HepG2 (cell line): ENCODE results near the gene FBN3. TPM values are rescaled to one million over a fixed set of nuclear protein-coding genes. Genes with fewer than 3 reads are reported as not detected.

ENCODE experiments used
- ATAC-seq: fragments of 200-7000 bp; cut with Tn5 transposase; 3 replicates; pipeline ENCODE4 v1.9.1; 2020; ENCODE audit warnings: mild to moderate bottlenecking, moderate library complexity
- BruUV-seq: library from RNA; stranded (reverse); fragments of 400-500 nt; replicated peaks from 2 replicates; lab custom pipeline; 2021; lab: Mats Ljungman, UMichigan
- CTCF ChIA-PET: fragments of 300-600 bp; formaldehyde crosslinking; extraction: SDS; loops from one replicate; lab custom pipeline; 2021; ENCODE audit warnings: low total read pairs, inconsistent platforms, low intra/inter-chr PET ratio; lab: Yijun Ruan, JAX
- POLR2A ChIA-PET: fragments of 350-600 bp; sonication (Branson Sonifier 250); formaldehyde crosslinking; loops from one replicate; lab custom pipeline; 2020; ENCODE audit warnings: antibody characterized with exemption, inconsistent platforms; lab: Yijun Ruan, JAX
- DNase-seq: peaks from one replicate; pipeline ENCODE4 v3.0.0-alpha.2; 2015; ENCODE audit warnings: low spot score
- FAIRE-seq: peaks from 3 replicates; lab custom pipeline; 2011; peaks lifted over from hg19 to GRCh38; lab: Jason Lieb, UNC
- H2AFZ ChIP-seq: one replicate; pipeline ENCODE4 v1.6.1; 2011; ENCODE audit warnings: low read length, inconsistent platforms
- H3K27ac ChIP-seq: fragments of 300-600 bp; 3 replicates; pipeline ENCODE4 v1.8.0; 2011; ENCODE audit warnings: mixed run types, mild to moderate bottlenecking, mixed read lengths, low read length, inconsistent platforms; ENCODE audit not compliant: insufficient read depth; ENCODE audit errors: extremely low read length
- H3K27me3 ChIP-seq, 2 experiments: fragments of 200-600 bp in 1 of 2; 2 replicates in 1 of 2; 3 replicates in 1 of 2; pipeline versions ENCODE4 v1.6.0 to v1.8.0; 2011; ENCODE audit warnings: low read length in 2 of 2, mild to moderate bottlenecking in 2 of 2, moderate library complexity in 2 of 2, inconsistent platforms in 1 of 2; ENCODE audit not compliant: insufficient read depth in 2 of 2, control insufficient read depth in 1 of 2
- H3K36me3 ChIP-seq, 2 experiments: fragments of 200-600 bp in 1 of 2; replicated peaks in 1 of 2; 2 replicates in 1 of 2; 3 replicates in 1 of 2; pipeline versions ENCODE4 v1.5.1 to v1.8.0; 2011; ENCODE audit warnings: low read length in 2 of 2, inconsistent platforms in 1 of 2; ENCODE audit not compliant: insufficient read depth in 2 of 2, control insufficient read depth in 1 of 2
- H3K4me1 ChIP-seq: 2 replicates; pipeline ENCODE4 v1.5.1; 2012; ENCODE audit warnings: low read length, inconsistent platforms; ENCODE audit not compliant: insufficient read depth
- H3K4me2 ChIP-seq: 2 replicates; pipeline ENCODE4 v1.6.0; 2011; ENCODE audit warnings: low read depth, low read length, inconsistent platforms
- H3K4me3 ChIP-seq, 3 experiments: fragments of 200-600 bp in 1 of 3; sonication (generic), shearing (Covaris generic) in 1 of 3; replicated peaks in 1 of 3; 2 replicates each; pipeline ENCODE4 v1.5.1; 2011 to 2016; ENCODE audit warnings: low read length in 3 of 3, inconsistent platforms in 2 of 3, low read depth in 2 of 3, mild to moderate bottlenecking in 2 of 3, control low read depth in 1 of 3, mixed read lengths in 1 of 3; ENCODE audit not compliant: insufficient read depth in 1 of 3
- H3K79me2 ChIP-seq: one replicate; pipeline ENCODE4 v1.6.1; 2011; ENCODE audit warnings: low read length, inconsistent platforms; ENCODE audit not compliant: insufficient read depth
- H3K9ac ChIP-seq: 2 replicates; pipeline ENCODE4 v1.6.0; 2011; ENCODE audit warnings: mild to moderate bottlenecking, low read depth, low read length, inconsistent platforms; ENCODE audit not compliant: insufficient read depth
- H3K9me3 ChIP-seq: 2 replicates; pipeline ENCODE4 v1.5.1; 2012; ENCODE audit warnings: mild to moderate bottlenecking, low read length
- H4K20me1 ChIP-seq: 2 replicates; pipeline ENCODE4 v1.6.0; 2011; ENCODE audit warnings: inconsistent platforms, mild to moderate bottlenecking, low read length, moderate library complexity; ENCODE audit not compliant: insufficient read depth
- CEBPZ ChIP-seq: IDR thresholded peaks from 2 replicates; pipeline ENCODE4 v1.6.1; 2012; ENCODE audit warnings: low read length, improper control_type of control experiment
- E2F2 ChIP-seq: sonication (generic); formaldehyde crosslinking; IDR thresholded peaks from 2 replicates; pipeline ENCODE4 v1.4.0; 2020; ENCODE audit warnings: missing genetic modification reagents, borderline replicate concordance
- ELF3 ChIP-seq: IDR thresholded peaks from 2 replicates; pipeline ENCODE4 v1.6.1; 2016; ENCODE audit warnings: missing genetic modification reagents, missing compliant biosample characterization
- ETV5 ChIP-seq: IDR thresholded peaks from 2 replicates; pipeline ENCODE4 v1.6.1; 2018; ENCODE audit warnings: missing biosample characterization, missing genetic modification reagents, inconsistent platforms, borderline replicate concordance
- GATAD2A ChIP-seq: IDR thresholded peaks from 2 replicates; pipeline ENCODE4 v1.6.1; 2016
- GTF2F1 ChIP-seq: fragments of 150-350 bp; IDR thresholded peaks from 2 replicates; pipeline ENCODE4 v1.6.1; 2014; ENCODE audit warnings: low read length
- HNF1A ChIP-seq, 2 experiments: sonication (generic) in 1 of 2; formaldehyde crosslinking in 1 of 2; IDR thresholded peaks; 2 replicates each; pipeline versions ENCODE4 v1.4.0 to v1.6.1; 2016 to 2020; ENCODE audit warnings: borderline replicate concordance in 1 of 2, low read depth in 1 of 2, mild to moderate bottlenecking in 1 of 2, missing genetic modification reagents in 1 of 2
- KDM2A ChIP-seq: sonication (generic); formaldehyde crosslinking; IDR thresholded peaks from 2 replicates; pipeline ENCODE4 v1.4.0; 2020; ENCODE audit warnings: low read depth, missing genetic modification reagents, borderline replicate concordance
- MYC ChIP-seq: sonication (generic); formaldehyde crosslinking; IDR thresholded peaks from 2 replicates; pipeline ENCODE4 v1.9.0; 2021; ENCODE audit warnings: missing genetic modification reagents, borderline replicate concordance
- RFXAP ChIP-seq: sonication (generic); formaldehyde crosslinking; IDR thresholded peaks from 2 replicates; pipeline ENCODE4 v1.4.0; 2020; ENCODE audit warnings: missing genetic modification reagents, borderline replicate concordance
- SMC3 ChIP-seq: IDR thresholded peaks from 2 replicates; pipeline ENCODE4 v1.6.1; 2011; ENCODE audit warnings: low read length, improper control_type of control experiment
- STAG1 ChIP-seq: sonication (generic); formaldehyde crosslinking; IDR thresholded peaks from 2 replicates; pipeline ENCODE4 v1.4.0; 2020; ENCODE audit warnings: missing genetic modification reagents
- ZNF143 ChIP-seq: sonication (generic); formaldehyde crosslinking; IDR thresholded peaks from 2 replicates; pipeline ENCODE4 v1.4.0; 2020; ENCODE audit warnings: missing genetic modification reagents
- ZNF430 ChIP-seq: sonication (generic); formaldehyde crosslinking; IDR thresholded peaks from 2 replicates; pipeline ENCODE4 v1.9.0; 2021; ENCODE audit warnings: mild to moderate bottlenecking, missing genetic modification reagents
- ZNF878 ChIP-seq: sonication (generic); formaldehyde crosslinking; IDR thresholded peaks from 2 replicates; pipeline ENCODE4 v1.8.1; 2023; ENCODE audit warnings: mild to moderate bottlenecking, missing genetic modification reagents, moderate library complexity
- WGBS: methylation state at CpG from one replicate; pipeline ENCODE4 v1.1.6; 2017; ENCODE audit warnings: low lambda C conversion rate; 5-methylcytosine and 5-hydroxymethylcytosine counted together
- in situ Hi-C: cut with HindIII; loops from 2 replicates; pipeline ENCODE4 v1.10.0; 2017; ENCODE audit warnings: low pct_unique_long_range_greater_than_20kb; ENCODE audit not compliant: extremely low pct_ligation_motif_present
- intact Hi-C: fragments of 100-400 bp; cut with micrococcal nuclease; formaldehyde crosslinking; loops from one replicate; pipeline ENCODE4 v1.10.0; 2022; ENCODE audit not compliant: unreplicated experiment
- polyA plus RNA-seq, 8 experiments: library from polyadenylated mRNA; depleted of rRNA in 3 of 8; stranded (reverse) in 7 of 8; unstranded in 1 of 8; fragments of >200 nt; fragmentation: Illumina TruSeq in 4 of 8; extraction: Trizol in 4 of 8; gene quantifications; 2 replicates each; pipeline versions ENCODE4 v1.2.1 to v1.2.3, GENCODE V29; 2011 to 2016; ENCODE audit warnings: low read depth in 4 of 8, missing spikeins in 1 of 8, mixed read lengths in 1 of 8; ENCODE audit not compliant: insufficient read depth in 1 of 8
- total RNA-seq, 5 experiments: library from RNA; depleted of rRNA; stranded (reverse); fragments of >200 nt; fragmentation: Illumina TruSeq; extraction: Trizol; gene quantifications; 2 replicates each; pipeline ENCODE4 v1.2.3, GENCODE V29; 2016; ENCODE audit warnings: low read depth in 1 of 5

FBN3 gene
- total and polyA plus RNA-seq, 2 of the 13 experiments (the other 11 are each of a cell fraction or from before 2014, with no cell fraction given) = 0.20 to 1.3 TPM

- Histone ChIP-seq H4K20me1 (no peaks in the 10 kb centered on the region), H3K4me2 (no peak overlapping the region), H3K36me3 (no peaks in the 10 kb centered on the region), H3K27me3 (peaks cover 0 to 3% of the 10 kb centered on the region in 2 experiments; a peak in 1 of 5 replicates), H3K27ac (no peak overlapping the region), H3K79me2 (no peaks in the 10 kb centered on the region), H3K4me1 (peaks cover 36% of the 10 kb centered on the region), H3K9me3 (no peaks in the 10 kb centered on the region), H3K9ac (no peak overlapping the region), H2AFZ (no peak overlapping the region), H3K4me3 (no peak overlapping the region)
- in situ Hi-C loops = loop anchor here (25.0 kb wide), 1 partner anchor 244 kb away; no protein-coding TSS in a partner anchor
- DNase-seq (peak; percentile 45), ATAC-seq (peak; percentile 89), FAIRE-seq (peak; percentile 21)
- ChIA-PET CTCF (interaction anchor here (1.0 to 1.8 kb wide), 2 partner anchors 52 to 236 kb away, joined by 3 to 4 read pairs; no protein-coding TSS in a partner anchor), POLR2A (no interaction called here)
- WGBS = 66% methylated on average over 14 of the region's 14 CpGs
- no TSS peak for BruUV-seq
- intact Hi-C loops = loop anchor here (5.0 kb wide), 1 partner anchor 139 kb away; no protein-coding TSS in a partner anchor
- TF ChIP-seq GTF2F1 (no peak), GATAD2A (CRISPR knock-in tag) (no peak), CEBPZ (no peak), SMC3 (peak; percentile 80), ZNF878 (no peak), HNF1A (IDR thresholded peaks at IDR 0.05; ENCODE audit: low read depth) (no peak), HNF1A (CRISPR knock-in tag; IDR thresholded peaks at IDR 0.05; ENCODE audit: borderline replicate concordance) (no peak), ELF3 (peak; percentile 44; the same call in 1 of the 2 replicates), MYC (CRISPR knock-in tag) (no peak), ZNF143 (CRISPR knock-in tag) (no peak), ETV5 (CRISPR knock-in tag) (0 out of 2 replicates have a peak, but pooled peaks have one; percentile 30), RFXAP (no peak), E2F2 (CRISPR knock-in tag) (no peak), KDM2A (CRISPR knock-in tag) (peak; percentile 73), ZNF430 (no peak), STAG1 (CRISPR knock-in tag) (peak; percentile 85)
Observed at GRCh38 chr19:8017808-8018207, 131.6 kb downstream of the FBN3 start.
